ENCODE results near the gene NKAIN1. TPM values are rescaled to one million over a fixed set of nuclear protein-coding genes. Genes with fewer than 3 reads are reported as not detected.

NKAIN1 gene
- polyA plus RNA-seq, 1 donor (not counting 4 experiments of a cell fraction or from before 2014, with no cell fraction given): not detected

DNA sequence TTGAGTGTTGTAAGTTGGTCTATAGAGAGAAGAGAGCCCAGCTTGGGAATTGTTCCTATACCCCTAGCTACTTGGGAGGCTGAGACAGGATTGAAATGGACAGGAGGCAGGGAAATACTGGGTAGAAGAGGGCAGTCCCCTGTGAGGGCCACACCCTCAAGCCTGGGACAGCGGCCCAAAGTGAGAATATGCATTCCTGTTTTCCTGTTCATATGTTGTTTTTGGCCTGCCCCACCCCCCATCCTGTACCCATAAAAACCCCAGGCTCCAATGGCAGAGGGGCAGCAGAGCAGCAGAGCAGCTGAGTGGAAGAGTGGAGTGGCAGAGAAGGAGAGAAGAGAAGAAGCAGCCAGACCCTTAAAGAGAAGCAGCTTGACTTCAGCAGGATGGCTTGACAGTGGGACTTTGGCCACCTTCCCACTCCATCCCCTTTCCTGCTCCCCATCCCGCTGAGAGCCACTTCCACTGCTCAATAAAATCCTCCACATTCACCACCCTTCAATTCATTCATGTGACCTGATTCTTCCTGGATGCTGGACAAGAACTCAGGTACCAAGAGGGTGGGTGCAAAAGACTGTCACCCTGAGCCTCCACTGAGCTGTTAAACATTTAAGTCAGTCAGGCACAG is 103.6 kb downstream of the NKAIN1 start:
- DNase-seq (ENCODE audit: low read depth, low spot score) (no peak), FAIRE-seq (no peak)
- Histone ChIP-seq H3K9me1 (ENCODE audit: control insufficient read depth, extremely low read depth, insufficient read depth, low read length) (no peaks in the 10 kb centered on the region), H3K27me3 (ENCODE audit: control insufficient read depth, extremely low read depth, insufficient read depth, low read length) (no peaks in the 10 kb centered on the region), H3K9ac (ENCODE audit: control insufficient read depth, extremely low read depth, insufficient read depth, low read length) (no peak overlapping the region), H3K27ac (ENCODE audit: control insufficient read depth, insufficient read depth, low read length) (no peak overlapping the region), H3K36me3 (ENCODE audit: control insufficient read depth in 2 of 2, extremely low read depth in 1 of 2, insufficient read depth in 2 of 2, low read length in 2 of 2) (no peaks in the 10 kb centered on the region), H3K4me3 (ENCODE audit: control insufficient read depth in 2 of 3, extremely low read depth in 1 of 3, insufficient read depth in 2 of 3, low read depth in 1 of 3, low read length in 3 of 3) (no peak overlapping the region), H2AFZ (ENCODE audit: control insufficient read depth, low read length) (no peak overlapping the region), H3K4me1 (ENCODE audit: control insufficient read depth, extremely low read depth, insufficient read depth, low read length) (peaks cover 3% of the 10 kb centered on the region), H3K79me2 (ENCODE audit: control insufficient read depth, insufficient read depth, low read length) (no peaks in the 10 kb centered on the region), H3K9me3 (ENCODE audit: control insufficient read depth, low read depth, low read length) (no peaks in the 10 kb centered on the region), H3K4me2 (ENCODE audit: control insufficient read depth, extremely low read depth, insufficient read depth, low read depth, low read length) (no peak overlapping the region), H4K20me1 (ENCODE audit: control insufficient read depth, extremely low read depth, insufficient read depth, low read length) (no peaks in the 10 kb centered on the region)
- dilution Hi-C loops (cut with MboI; ENCODE audit: extremely low pct_ligation_motif_present, low sequenced_read_pairs): no loop called here
- TF ChIP-seq CTCF (optimal IDR thresholded peaks at IDR 0.05 in 1 of 3, IDR thresholded peaks at IDR 0.05 in 1 of 3, conservative IDR thresholded peaks at IDR 0.05 in 1 of 3; ENCODE audit: extremely low read depth in 1 of 3, insufficient read depth in 2 of 3, low read length in 3 of 3): no peak
- TF ChIP-seq EZH2 (IDR thresholded peaks at IDR 0.05; ENCODE audit: low read length): no peak

GRCh38 chr1:31133368-31133767 is 106.3 kb downstream of the NKAIN1 start:
- Histone ChIP-seq H3K9me3 (ENCODE audit: control insufficient read depth, low read depth, low read length) (no peaks in the 10 kb centered on the region), H4K20me1 (ENCODE audit: control insufficient read depth, extremely low read depth, insufficient read depth, low read length) (no peaks in the 10 kb centered on the region)

More at GRCh38 chr1:31133368-31133767, 106.3 kb downstream of the NKAIN1 start:
- H3K9ac ChIP-seq (ENCODE audit: control insufficient read depth, extremely low read depth, insufficient read depth, low read length): no peak overlapping the region
- no peak overlapping the region for H3K27ac ChIP-seq (ENCODE audit: control insufficient read depth, insufficient read depth, low read length)
- dilution Hi-C loops (cut with MboI; ENCODE audit: extremely low pct_ligation_motif_present, low sequenced_read_pairs): no loop called here
- no peak for FAIRE-seq
- H3K36me3 ChIP-seq (ENCODE audit: control insufficient read depth in 2 of 2, extremely low read depth in 1 of 2, insufficient read depth in 2 of 2, low read length in 2 of 2): no peaks in the 10 kb centered on the region
- DNase-seq (ENCODE audit: low read depth, low spot score): no peak
- H3K9me1 ChIP-seq (ENCODE audit: control insufficient read depth, extremely low read depth, insufficient read depth, low read length): no peaks in the 10 kb centered on the region
- no peaks in the 10 kb centered on the region for H3K4me1 ChIP-seq (ENCODE audit: control insufficient read depth, extremely low read depth, insufficient read depth, low read length)
- H3K27me3 ChIP-seq (ENCODE audit: control insufficient read depth, extremely low read depth, insufficient read depth, low read length): no peaks in the 10 kb centered on the region
- no peak overlapping the region for H2AFZ ChIP-seq (ENCODE audit: control insufficient read depth, low read length)
- no peaks in the 10 kb centered on the region for H3K79me2 ChIP-seq (ENCODE audit: control insufficient read depth, insufficient read depth, low read length)
- TF ChIP-seq EZH2 (IDR thresholded peaks at IDR 0.05; ENCODE audit: low read length) (no peak), CTCF (optimal IDR thresholded peaks at IDR 0.05 in 1 of 3, IDR thresholded peaks at IDR 0.05 in 1 of 3, conservative IDR thresholded peaks at IDR 0.05 in 1 of 3; ENCODE audit: extremely low read depth in 1 of 3, insufficient read depth in 2 of 3, low read length in 3 of 3) (no peak)
- no peak overlapping the region for H3K4me2 ChIP-seq (ENCODE audit: control insufficient read depth, extremely low read depth, insufficient read depth, low read depth, low read length)
- H3K4me3 ChIP-seq (ENCODE audit: control insufficient read depth in 2 of 3, extremely low read depth in 1 of 3, insufficient read depth in 2 of 3, low read depth in 1 of 3, low read length in 3 of 3): no peak overlapping the region

Other genes starting within 250 kb of the NKAIN1 start
- gene PUM1, start 174.2 kb downstream of the NKAIN1 start, polyA plus RNA-seq: 64.0 to 86.4 TPM (median 68.6 TPM) in 3 replicates
- gene SNRNP40, start 56.9 kb upstream of the NKAIN1 start, polyA plus RNA-seq: 47.5 to 66.3 TPM (median 57.4 TPM) in 3 replicates
- gene ZCCHC17, start 57.1 kb upstream of the NKAIN1 start, polyA plus RNA-seq: 63.3 to 70.0 TPM (median 66.2 TPM) in 3 replicates
- gene FABP3, start 133.2 kb upstream of the NKAIN1 start, polyA plus RNA-seq: 0.29 to 0.59 TPM (median 0.58 TPM) in 3 replicates
- 171 to 534 TPM (median 254 TPM) in 3 replicates for gene SERINC2, start 173.3 kb upstream of the NKAIN1 start, polyA plus RNA-seq